HG03196 (cell line): ENCODE results near the gene TOMM40.
"Not testable (repeated sequence)": the region's sequence is repeated elsewhere in the genome, so short reads cannot be mapped to it uniquely, and the experiment has no call there.

ENCODE experiments used
- ATAC-seq: cut with Tn5 transposase; IDR thresholded peaks from one replicate; pipeline ENCODE4 v1.9.1; 2021; ENCODE audit not compliant: unreplicated experiment

TOMM40 gene

DNA sequence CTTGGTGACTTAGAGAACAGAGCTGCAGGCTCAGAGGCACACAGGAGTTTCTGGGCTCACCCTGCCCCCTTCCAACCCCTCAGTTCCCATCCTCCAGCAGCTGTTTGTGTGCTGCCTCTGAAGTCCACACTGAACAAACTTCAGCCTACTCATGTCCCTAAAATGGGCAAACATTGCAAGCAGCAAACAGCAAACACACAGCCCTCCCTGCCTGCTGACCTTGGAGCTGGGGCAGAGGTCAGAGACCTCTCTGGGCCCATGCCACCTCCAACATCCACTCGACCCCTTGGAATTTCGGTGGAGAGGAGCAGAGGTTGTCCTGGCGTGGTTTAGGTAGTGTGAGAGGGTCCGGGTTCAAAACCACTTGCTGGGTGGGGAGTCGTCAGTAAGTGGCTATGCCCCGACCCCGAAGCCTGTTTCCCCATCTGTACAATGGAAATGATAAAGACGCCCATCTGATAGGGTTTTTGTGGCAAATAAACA is 33.2 kb downstream of the TOMM40 start:
- no peak for ATAC-seq

DNA sequence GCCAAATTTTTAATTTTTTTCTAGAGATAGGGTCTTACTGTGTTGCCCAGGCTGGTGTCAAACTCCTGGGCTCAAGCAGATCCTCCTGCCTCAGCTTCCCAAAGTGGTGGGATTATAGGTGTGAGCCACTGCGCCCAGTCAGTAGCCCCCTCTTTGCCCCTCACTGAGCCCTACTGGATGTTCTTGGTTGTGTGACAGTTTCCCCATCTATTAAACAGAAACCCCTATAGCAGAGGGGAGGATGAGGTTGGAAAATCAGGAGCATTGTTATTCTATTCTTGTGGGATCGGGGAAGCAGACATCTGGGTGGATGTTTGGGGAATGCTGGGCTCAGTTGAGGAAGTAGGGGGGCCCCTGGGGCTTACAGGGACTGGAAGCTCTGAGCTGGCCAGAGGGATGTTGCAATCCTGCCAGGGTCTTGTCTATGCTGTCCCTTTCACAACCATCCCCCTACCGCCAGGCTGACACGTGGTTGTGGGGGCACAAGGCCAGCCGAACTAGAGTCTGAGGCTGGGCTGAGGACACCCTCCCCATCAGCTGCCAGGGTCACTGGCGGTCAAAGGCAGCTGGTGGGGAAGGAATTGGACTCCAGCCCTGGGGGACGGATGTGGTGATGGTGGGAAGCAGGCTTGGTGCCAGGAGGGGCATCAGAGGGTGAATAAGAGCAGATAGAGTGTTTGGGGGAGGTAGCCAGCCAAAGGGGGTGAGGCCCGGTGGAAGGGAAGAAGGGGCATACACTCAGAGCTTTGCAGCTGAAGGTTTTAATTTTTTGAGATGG is 34.2 kb downstream of the TOMM40 start:
- no peak for ATAC-seq

DNA sequence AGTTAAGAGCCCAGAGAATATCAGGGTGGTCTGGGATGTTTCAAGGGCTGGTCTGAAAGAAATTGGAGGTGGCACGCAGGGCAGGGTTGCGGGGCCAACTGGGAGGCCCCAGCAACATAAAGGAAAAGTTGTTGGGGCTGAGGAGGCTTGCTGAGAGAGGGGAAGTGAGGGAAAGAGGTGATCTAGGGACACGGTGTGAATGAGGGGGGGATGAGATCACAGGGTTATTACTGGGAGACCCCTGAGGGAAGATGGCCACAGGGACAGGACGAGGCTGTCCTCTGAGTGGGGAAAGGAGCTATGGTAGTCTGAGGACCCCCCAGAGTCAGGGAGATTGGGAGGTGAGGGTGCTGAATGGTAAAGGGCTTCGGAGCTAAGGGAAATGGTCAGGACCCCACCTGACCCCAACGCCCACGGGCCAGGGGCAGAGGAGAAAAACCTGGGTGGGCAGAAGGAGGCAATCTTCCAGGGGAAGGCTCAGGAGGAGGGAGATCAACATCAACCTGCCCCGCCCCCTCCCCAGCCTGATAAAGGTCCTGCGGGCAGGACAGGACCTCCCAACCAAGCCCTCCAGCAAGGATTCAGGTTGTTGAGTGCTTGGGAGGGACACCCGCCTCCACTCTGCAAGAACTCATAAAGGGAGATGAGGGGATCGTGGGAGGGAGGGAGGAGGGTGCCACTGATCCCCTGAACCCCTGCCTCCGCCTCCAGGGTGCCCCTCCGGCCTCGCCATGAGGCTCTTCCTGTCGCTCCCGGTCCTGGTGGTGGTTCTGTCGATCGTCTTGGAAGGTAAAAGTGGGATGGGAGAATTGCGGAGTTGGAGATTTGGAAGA is 35.4 kb downstream of the TOMM40 start:
- not testable (repeated sequence) for ATAC-seq

DNA sequence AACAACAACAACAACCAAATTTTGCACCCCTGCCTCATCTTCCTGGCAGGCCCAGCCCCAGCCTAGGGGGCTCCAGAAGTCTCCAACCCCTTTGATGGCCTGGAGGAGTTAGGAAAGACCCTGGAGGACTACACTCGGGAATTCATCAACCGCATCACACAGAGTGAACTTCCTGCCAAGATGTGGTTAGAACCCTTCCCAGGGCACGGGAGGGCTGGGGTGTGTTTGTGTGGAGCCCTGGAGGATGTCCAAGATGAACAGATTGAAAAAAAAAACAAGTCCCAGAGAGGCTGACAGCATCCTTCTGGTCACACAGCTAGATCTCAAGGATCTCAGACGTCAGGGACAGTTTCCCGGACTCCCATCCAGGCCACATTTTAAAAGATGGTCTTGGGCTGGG is 36.7 kb downstream of the TOMM40 start:
- no peak for ATAC-seq

DNA sequence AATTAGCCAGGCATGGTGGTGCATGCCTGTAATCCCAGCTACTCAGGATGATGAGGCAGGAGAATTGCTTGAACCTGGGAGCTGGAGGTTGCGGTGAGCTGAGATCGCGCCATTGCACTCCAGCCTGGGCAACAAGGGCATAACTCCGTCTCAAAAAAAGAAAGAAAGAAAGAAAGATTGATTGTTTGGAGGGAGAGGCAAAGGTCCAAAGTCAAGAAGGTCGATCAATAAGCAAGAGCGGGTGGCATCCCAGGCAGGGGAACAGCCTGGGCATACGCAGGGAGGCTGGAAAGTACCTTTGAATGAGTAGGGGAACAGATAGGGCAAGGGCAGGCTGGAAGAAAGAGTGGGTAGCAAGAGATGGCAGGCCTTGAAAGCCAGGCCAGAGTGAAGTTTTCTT is 39.0 kb downstream of the TOMM40 start:
- no peak for ATAC-seq

DNA sequence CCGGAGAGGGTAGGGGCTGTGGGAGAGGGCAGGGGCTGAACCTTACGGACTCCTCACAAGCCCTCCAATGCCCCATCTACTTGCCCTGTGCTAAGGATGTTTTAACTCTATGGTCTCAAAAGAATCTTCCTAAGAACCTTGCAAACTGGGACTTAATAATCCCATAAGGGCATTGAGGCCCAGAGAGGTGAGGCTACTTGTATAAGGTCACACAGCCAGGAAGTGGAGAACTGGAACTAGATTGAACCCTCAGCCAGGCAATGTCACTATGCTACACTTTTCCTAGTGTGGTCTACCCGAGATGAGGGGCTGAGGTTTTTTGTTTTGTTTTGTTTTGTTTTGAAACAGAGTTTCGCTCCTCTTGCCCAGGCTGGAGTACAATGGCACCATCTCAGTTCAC is 40.5 kb downstream of the TOMM40 start:
- ATAC-seq, result no peak

DNA sequence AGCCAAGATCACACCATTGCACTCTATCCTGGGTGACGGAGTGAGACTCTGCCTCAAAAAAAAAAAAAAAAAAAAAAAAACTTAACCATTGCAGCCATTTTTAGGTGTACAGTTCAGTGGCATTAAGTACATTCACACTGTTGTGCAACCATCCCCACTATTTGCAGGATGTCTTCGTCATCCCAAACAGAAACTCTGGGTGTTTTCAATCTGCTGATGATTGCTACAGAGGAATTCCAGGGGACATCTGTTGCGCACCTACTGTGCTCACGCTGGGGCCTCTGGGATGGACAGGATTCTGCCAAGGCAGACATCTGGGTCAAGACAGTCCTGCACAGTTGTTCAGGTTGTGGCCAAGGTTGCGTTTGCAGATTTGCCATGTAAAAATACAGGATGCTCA is 48.6 kb downstream of the TOMM40 start:
- no peak for ATAC-seq

DNA sequence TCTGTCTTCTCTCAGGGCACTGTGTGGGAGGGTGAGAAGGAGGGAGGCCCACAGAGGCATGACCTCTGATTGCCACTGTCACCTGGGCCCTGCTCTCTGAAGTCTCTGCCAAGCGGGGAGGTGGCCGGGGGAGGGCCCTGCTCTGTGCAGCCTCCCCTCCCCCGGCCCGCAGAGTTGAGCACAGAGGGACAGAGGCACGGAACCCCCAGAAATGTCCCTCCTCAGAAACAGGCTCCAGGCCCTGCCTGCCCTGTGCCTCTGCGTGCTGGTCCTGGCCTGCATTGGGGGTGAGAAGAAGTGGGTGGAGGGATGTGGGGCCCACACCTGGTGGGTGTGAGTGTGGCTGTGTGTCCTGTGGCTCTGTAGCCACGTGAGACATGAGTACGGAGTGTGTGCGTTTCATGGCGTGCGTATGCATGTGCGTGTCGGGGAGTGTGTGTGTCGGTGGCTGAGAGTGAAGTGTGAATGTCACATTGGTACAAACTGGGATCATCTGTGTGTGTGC is 51.1 kb downstream of the TOMM40 start, which contains the start of gene APOC4:
Gene APOC4 (plus strand): TSS at position 171 of the 505 bp plus-strand sequence. CDS start 41 bp downstream, at position 212.
- ATAC-seq, result no peak

DNA sequence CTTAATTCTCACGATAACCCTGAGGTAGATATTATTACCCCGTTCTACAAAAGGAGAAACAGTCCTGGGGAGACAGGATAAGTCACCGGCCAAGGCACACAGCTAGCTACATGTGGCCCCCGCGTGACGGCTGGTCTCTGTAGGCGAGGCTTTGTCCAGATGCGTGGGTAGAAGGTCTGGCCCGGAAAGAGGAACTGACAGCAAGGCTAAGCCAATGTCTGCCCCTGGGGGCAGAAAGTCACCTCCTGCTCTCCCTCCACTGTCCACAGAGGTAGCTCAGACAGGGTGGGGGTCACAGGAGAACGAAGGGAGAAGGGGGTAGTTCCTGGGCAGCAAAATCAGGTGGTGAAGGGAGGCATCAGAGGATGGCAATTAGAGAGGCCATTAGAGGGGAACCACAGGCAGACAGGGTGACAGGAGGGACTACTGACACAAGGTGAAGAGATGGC is 52.8 kb downstream of the TOMM40 start:
- peak; percentile 48 for ATAC-seq

DNA sequence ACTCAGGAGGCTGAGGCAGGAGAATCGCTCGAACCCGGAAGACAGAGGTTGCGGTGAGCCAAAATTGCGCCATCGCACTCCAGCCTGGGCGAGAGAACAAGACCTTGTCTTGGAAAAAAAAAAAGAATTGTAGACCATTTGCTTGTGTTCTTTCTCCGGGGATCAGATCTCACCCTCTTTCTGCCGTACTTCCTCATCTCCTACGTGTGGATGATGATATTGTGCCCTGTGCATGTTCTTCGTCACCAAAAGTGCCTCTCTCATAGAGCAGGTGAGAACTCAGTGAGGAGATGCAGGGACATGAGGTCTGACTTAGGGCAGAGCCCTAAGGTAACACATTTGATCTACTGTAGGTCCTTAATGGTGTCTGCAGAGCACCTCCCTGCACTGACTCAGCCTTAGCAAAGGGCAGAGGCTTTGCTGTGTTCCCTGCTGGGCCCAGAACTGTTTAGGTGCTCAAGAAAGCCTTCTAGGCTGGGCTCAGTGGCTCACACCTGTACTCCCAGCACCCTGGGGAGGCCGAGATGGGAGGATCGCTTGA is 56.1 kb downstream of the TOMM40 start:
- ATAC-seq, result no peak

DNA sequence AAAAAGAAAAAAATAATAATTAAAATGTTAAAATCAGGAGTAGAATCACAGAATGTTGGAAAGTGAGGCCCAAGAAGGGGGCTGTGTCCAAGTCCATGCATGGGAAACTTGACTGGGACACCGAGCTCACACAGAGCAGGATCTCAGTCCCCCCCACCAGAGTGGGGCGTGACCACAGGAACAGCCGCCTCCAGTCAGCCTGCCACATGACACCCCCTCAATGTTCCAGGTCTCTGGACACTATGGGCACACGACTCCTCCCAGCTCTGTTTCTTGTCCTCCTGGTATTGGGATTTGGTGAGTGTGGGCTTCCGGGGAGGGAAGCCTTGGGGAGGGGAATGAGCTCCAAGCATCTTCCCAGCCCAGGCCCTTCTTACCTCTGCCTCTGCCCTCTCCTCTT is 57.2 kb downstream of the TOMM40 start:
- no peak for ATAC-seq

DNA sequence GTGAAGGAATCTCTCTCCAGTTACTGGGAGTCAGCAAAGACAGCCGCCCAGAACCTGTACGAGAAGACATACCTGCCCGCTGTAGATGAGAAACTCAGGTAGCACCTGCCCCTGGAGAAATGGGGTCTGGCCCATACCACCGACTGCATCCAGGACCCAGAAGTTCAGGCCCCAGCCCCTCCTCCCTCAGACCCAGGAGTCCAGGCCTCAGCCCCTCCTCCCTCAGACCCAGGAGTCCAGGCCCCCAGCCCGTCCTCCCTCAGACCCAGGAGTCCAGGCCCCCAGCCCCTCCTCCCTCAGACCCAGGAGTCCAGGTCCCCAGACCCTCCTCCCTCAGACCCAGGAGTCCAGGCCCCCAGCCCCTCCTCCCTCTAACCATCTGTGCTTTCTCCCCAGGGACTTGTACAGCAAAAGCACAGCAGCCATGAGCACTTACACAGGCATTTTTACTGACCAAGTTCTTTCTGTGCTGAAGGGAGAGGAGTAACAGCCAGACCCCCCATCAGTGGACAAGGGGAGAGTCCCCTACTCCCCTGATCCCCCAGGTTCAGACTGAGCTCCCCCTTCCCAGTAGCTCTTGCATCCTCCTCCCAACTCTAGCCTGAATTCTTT is 57.8 kb downstream of the TOMM40 start:
- ATAC-seq, result no peak

DNA sequence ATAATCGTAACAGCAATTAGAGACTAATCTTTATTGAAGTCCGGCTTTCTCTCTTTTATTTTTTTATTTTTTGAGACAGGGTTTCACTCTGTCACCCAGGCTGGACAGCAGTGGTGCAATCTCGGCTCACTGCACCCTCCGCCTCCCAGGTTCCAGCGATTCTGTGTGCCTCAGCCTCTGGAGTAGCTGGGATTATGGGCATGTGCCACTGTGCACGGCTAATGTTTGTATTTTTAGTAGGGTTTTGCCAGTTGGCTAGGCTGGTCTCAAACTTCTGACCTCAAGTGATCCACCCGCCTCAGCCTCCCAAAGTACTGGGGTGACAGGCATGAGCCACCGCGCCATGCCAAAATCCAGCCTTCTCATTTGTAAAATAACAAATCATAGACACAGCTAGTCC is 58.5 kb downstream of the TOMM40 start:
- no peak for ATAC-seq

DNA sequence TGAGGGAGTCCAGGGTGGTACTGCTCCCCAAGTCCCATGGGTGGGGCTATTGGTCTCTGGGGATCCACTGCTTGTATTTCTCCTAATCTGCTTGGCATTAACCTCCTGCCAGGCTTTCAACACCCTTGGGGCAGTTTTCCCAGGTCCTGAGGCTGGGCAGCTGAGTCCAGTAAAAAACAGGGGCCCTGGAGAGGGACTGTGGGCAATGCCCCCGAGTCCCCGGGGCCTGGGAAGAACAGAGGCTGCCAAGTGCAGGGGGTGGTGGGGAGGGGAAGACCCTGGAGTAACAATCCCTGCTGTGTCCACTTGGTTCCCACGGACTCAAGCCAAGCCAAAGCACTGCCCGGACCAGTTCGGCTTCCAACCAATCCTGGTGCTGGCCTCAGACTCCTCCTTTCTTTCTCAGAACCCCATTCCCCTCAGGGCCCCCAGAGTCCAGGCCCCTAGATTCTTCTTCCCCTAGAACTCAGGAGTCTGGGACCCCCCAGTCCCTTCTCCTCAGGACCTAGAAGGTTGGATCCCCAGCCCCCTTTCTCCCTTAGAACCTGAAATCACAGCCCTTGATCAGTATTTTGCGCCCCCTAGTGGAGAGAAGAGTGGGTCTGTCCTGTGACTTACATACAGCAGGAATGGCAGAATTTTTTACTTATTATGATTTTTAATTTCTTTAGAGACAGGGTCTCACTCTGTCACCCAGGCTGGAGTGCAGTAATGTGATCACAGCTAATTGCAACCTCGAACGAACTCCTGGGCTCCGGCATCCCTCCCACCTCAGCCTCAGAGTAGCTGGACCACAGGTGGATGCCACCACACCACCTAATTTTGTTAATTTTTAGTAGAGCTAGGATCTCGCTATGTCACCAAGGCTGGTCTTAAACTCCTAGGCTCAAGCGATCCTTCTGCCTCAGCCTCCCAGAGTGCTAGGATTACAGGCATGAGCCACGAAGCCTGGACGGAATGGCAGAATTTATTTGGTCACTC is 60.4 kb downstream of the TOMM40 start:
- no peak for ATAC-seq
